HepG2 (cell line): ENCODE results near the gene GFY. TPM values are rescaled to one million over a fixed set of nuclear protein-coding genes. Genes with fewer than 3 reads are reported as not detected.
A peak's percentile ranks its signal among the peaks of the same experiment; 100 is the strongest.
"Not testable (repeated sequence)": the region's sequence is repeated elsewhere in the genome, so short reads cannot be mapped to it uniquely, and the experiment has no call there.

Source experiments
- ATAC-seq: fragments of 200-7000 bp; cut with Tn5 transposase; 3 replicates; pipeline ENCODE4 v1.9.1; 2020; ENCODE audit warnings: mild to moderate bottlenecking, moderate library complexity
- BruUV-seq: library from RNA; stranded (reverse); fragments of 400-500 nt; replicated peaks from 2 replicates; lab custom pipeline; 2021; lab: Mats Ljungman, UMichigan
- CTCF ChIA-PET: fragments of 300-600 bp; formaldehyde crosslinking; extraction: SDS; loops from one replicate; lab custom pipeline; 2021; ENCODE audit warnings: low total read pairs, inconsistent platforms, low intra/inter-chr PET ratio; lab: Yijun Ruan, JAX
- POLR2A ChIA-PET: fragments of 350-600 bp; sonication (Branson Sonifier 250); formaldehyde crosslinking; loops from one replicate; lab custom pipeline; 2020; ENCODE audit warnings: antibody characterized with exemption, inconsistent platforms; lab: Yijun Ruan, JAX
- DNase-seq: peaks from one replicate; pipeline ENCODE4 v3.0.0-alpha.2; 2015; ENCODE audit warnings: low spot score
- FAIRE-seq: peaks from 3 replicates; lab custom pipeline; 2011; peaks lifted over from hg19 to GRCh38; lab: Jason Lieb, UNC
- H2AFZ ChIP-seq: one replicate; pipeline ENCODE4 v1.6.1; 2011; ENCODE audit warnings: low read length, inconsistent platforms
- H3K27ac ChIP-seq: fragments of 300-600 bp; 3 replicates; pipeline ENCODE4 v1.8.0; 2011; ENCODE audit warnings: mixed run types, mild to moderate bottlenecking, mixed read lengths, low read length, inconsistent platforms; ENCODE audit not compliant: insufficient read depth; ENCODE audit errors: extremely low read length
- H3K27me3 ChIP-seq, 2 experiments: fragments of 200-600 bp in 1 of 2; 2 replicates in 1 of 2; 3 replicates in 1 of 2; pipeline versions ENCODE4 v1.6.0 to v1.8.0; 2011; ENCODE audit warnings: low read length in 2 of 2, mild to moderate bottlenecking in 2 of 2, moderate library complexity in 2 of 2, inconsistent platforms in 1 of 2; ENCODE audit not compliant: insufficient read depth in 2 of 2, control insufficient read depth in 1 of 2
- H3K36me3 ChIP-seq, 2 experiments: fragments of 200-600 bp in 1 of 2; replicated peaks in 1 of 2; 2 replicates in 1 of 2; 3 replicates in 1 of 2; pipeline versions ENCODE4 v1.5.1 to v1.8.0; 2011; ENCODE audit warnings: low read length in 2 of 2, inconsistent platforms in 1 of 2; ENCODE audit not compliant: insufficient read depth in 2 of 2, control insufficient read depth in 1 of 2
- H3K4me1 ChIP-seq: 2 replicates; pipeline ENCODE4 v1.5.1; 2012; ENCODE audit warnings: low read length, inconsistent platforms; ENCODE audit not compliant: insufficient read depth
- H3K4me2 ChIP-seq: 2 replicates; pipeline ENCODE4 v1.6.0; 2011; ENCODE audit warnings: low read depth, low read length, inconsistent platforms
- H3K4me3 ChIP-seq, 3 experiments: fragments of 200-600 bp in 1 of 3; sonication (generic), shearing (Covaris generic) in 1 of 3; replicated peaks in 1 of 3; 2 replicates each; pipeline ENCODE4 v1.5.1; 2011 to 2016; ENCODE audit warnings: low read length in 3 of 3, inconsistent platforms in 2 of 3, low read depth in 2 of 3, mild to moderate bottlenecking in 2 of 3, control low read depth in 1 of 3, mixed read lengths in 1 of 3; ENCODE audit not compliant: insufficient read depth in 1 of 3
- H3K79me2 ChIP-seq: one replicate; pipeline ENCODE4 v1.6.1; 2011; ENCODE audit warnings: low read length, inconsistent platforms; ENCODE audit not compliant: insufficient read depth
- H3K9ac ChIP-seq: 2 replicates; pipeline ENCODE4 v1.6.0; 2011; ENCODE audit warnings: mild to moderate bottlenecking, low read depth, low read length, inconsistent platforms; ENCODE audit not compliant: insufficient read depth
- H3K9me3 ChIP-seq: 2 replicates; pipeline ENCODE4 v1.5.1; 2012; ENCODE audit warnings: mild to moderate bottlenecking, low read length
- H4K20me1 ChIP-seq: 2 replicates; pipeline ENCODE4 v1.6.0; 2011; ENCODE audit warnings: inconsistent platforms, mild to moderate bottlenecking, low read length, moderate library complexity; ENCODE audit not compliant: insufficient read depth
- BCL6 ChIP-seq: IDR thresholded peaks from 2 replicates; pipeline ENCODE4 v1.6.1; 2016; ENCODE audit warnings: missing genetic modification reagents, missing compliant biosample characterization
- CSRNP1 ChIP-seq: sonication (generic); formaldehyde crosslinking; IDR thresholded peaks from 2 replicates; pipeline ENCODE4 v1.8.1; 2023; ENCODE audit warnings: mild to moderate bottlenecking, missing genetic modification reagents
- MAFG ChIP-seq: sonication (generic); formaldehyde crosslinking; IDR thresholded peaks from 2 replicates; pipeline ENCODE4 v1.5.1; 2020; ENCODE audit warnings: mild to moderate bottlenecking, missing genetic modification reagents
- NAIF1 ChIP-seq: sonication (generic); formaldehyde crosslinking; IDR thresholded peaks from 2 replicates; pipeline ENCODE4 v1.5.0; 2020; ENCODE audit warnings: mild to moderate bottlenecking, missing genetic modification reagents, borderline replicate concordance
- RNF2 ChIP-seq: fragments of 450-650 bp; conservative IDR thresholded peaks from 2 replicates; pipeline ENCODE4 v1.6.1; 2016; ENCODE audit warnings: low read depth
- SOX6 ChIP-seq, 2 experiments: fragments of 450-650 bp in 1 of 2; sonication (generic) in 1 of 2; formaldehyde crosslinking in 1 of 2; IDR thresholded peaks; 2 replicates each; pipeline versions ENCODE4 v1.4.0 to v1.6.1; 2017 to 2020; ENCODE audit warnings: antibody characterized with exemption in 1 of 2, mild to moderate bottlenecking in 1 of 2, missing genetic modification reagents in 1 of 2
- ZNF460 ChIP-seq: sonication (generic); formaldehyde crosslinking; IDR thresholded peaks from 2 replicates; pipeline ENCODE4 v1.5.1; 2020; ENCODE audit warnings: missing genetic modification reagents, mild to moderate bottlenecking, borderline replicate concordance
- ZNF703 ChIP-seq: sonication (generic); formaldehyde crosslinking; IDR thresholded peaks from 2 replicates; pipeline ENCODE4 v1.5.1; 2020; ENCODE audit warnings: missing genetic modification reagents, mild to moderate bottlenecking, moderate library complexity, borderline replicate concordance
- WGBS: methylation state at CpG from one replicate; pipeline ENCODE4 v1.1.6; 2017; ENCODE audit warnings: low lambda C conversion rate; 5-methylcytosine and 5-hydroxymethylcytosine counted together
- in situ Hi-C: cut with HindIII; loops from 2 replicates; pipeline ENCODE4 v1.10.0; 2017; ENCODE audit warnings: low pct_unique_long_range_greater_than_20kb; ENCODE audit not compliant: extremely low pct_ligation_motif_present
- intact Hi-C: fragments of 100-400 bp; cut with micrococcal nuclease; formaldehyde crosslinking; loops from one replicate; pipeline ENCODE4 v1.10.0; 2022; ENCODE audit not compliant: unreplicated experiment
- polyA plus RNA-seq, 8 experiments: library from polyadenylated mRNA; depleted of rRNA in 3 of 8; stranded (reverse) in 7 of 8; unstranded in 1 of 8; fragments of >200 nt; fragmentation: Illumina TruSeq in 4 of 8; extraction: Trizol in 4 of 8; gene quantifications; 2 replicates each; pipeline versions ENCODE4 v1.2.1 to v1.2.3, GENCODE V29; 2011 to 2016; ENCODE audit warnings: low read depth in 4 of 8, missing spikeins in 1 of 8, mixed read lengths in 1 of 8; ENCODE audit not compliant: insufficient read depth in 1 of 8
- total RNA-seq, 5 experiments: library from RNA; depleted of rRNA; stranded (reverse); fragments of >200 nt; fragmentation: Illumina TruSeq; extraction: Trizol; gene quantifications; 2 replicates each; pipeline ENCODE4 v1.2.3, GENCODE V29; 2016; ENCODE audit warnings: low read depth in 1 of 5
- TF ChIP-seq, protein P1 (sequence below): sonication (generic); formaldehyde crosslinking; conservative IDR thresholded peaks from 2 replicates; pipeline ENCODE4 v1.4.0; 2020; ENCODE audit warnings: missing genetic modification reagents
- TF ChIP-seq, protein P2 (sequence below): sonication (generic); formaldehyde crosslinking; IDR thresholded peaks from 2 replicates; pipeline ENCODE4 v1.4.0; 2020; ENCODE audit warnings: mild to moderate bottlenecking, missing genetic modification reagents

GFY gene
- total and polyA plus RNA-seq, 2 of the 13 experiments (the other 11 are each of a cell fraction or from before 2014, with no cell fraction given) = not detected

DNA sequence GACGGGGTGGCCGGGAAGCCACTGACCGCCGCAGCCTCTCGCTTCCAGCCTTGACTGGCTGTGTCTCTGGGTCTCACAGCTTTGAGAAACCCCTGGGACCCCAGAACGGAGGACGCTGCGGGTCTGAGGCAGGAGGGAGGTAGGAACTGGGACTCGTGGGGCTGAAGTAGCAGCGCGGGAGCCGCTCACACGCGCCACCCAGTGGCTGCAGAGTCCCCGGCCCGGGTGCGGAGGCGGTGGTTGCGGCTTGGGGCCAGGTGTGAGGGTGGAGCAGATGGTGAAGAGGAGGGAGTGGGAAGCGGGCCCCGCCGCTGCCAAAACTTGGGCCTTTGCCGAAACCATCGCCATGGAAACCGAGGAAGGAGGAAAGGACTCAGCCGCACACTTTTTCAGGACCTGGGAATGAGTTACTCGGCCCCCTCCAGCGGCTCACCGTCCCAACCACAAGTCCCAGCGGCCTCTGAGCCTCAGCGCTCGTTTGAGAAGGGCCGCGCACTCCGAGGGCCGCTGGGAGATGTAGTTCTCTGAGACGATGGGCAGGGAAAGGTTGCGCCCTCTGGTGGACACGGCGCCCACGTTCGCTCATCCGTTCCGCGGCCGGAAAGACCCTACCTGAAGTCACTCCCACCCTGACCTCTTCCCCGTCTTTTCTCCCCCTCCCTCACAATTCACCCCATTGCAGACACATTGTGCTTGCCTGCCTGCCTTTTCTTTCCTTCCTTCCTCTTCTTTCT is 18.3 kb downstream of the GFY start (continued):
- TF ChIP-seq, protein P1, sequence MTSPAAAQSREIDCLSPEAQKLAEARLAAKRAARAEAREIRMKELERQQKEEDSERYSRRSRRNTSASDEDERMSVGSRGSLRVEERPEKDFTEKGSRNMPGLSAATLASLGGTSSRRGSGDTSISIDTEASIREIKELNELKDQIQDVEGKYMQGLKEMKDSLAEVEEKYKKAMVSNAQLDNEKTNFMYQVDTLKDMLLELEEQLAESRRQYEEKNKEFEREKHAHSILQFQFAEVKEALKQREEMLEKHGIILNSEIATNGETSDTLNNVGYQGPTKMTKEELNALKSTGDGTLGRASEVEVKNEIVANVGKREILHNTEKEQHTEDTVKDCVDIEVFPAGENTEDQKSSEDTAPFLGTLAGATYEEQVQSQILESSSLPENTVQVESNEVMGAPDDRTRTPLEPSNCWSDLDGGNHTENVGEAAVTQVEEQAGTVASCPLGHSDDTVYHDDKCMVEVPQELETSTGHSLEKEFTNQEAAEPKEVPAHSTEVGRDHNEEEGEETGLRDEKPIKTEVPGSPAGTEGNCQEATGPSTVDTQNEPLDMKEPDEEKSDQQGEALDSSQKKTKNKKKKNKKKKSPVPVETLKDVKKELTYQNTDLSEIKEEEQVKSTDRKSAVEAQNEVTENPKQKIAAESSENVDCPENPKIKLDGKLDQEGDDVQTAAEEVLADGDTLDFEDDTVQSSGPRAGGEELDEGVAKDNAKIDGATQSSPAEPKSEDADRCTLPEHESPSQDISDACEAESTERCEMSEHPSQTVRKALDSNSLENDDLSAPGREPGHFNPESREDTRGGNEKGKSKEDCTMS (CRISPR knock-in tag) = no peak
- TF ChIP-seq RNF2 = 0 out of 2 replicates have a peak, but pooled peaks have one; percentile 46
- TF ChIP-seq SOX6 (IDR thresholded peaks at IDR 0.05) = no peak
- TF ChIP-seq SOX6 (CRISPR knock-in tag; IDR thresholded peaks at IDR 0.05) = peak; percentile 20; the same call in 1 of the 2 replicates
- TF ChIP-seq NAIF1 (CRISPR knock-in tag) = no peak
- TF ChIP-seq MAFG (CRISPR knock-in tag) = no peak
- TF ChIP-seq BCL6 (CRISPR knock-in tag) = no peak
- TF ChIP-seq ZNF703 (CRISPR knock-in tag) = no peak
- TF ChIP-seq, all 625 proteins: peak for 194

DNA sequence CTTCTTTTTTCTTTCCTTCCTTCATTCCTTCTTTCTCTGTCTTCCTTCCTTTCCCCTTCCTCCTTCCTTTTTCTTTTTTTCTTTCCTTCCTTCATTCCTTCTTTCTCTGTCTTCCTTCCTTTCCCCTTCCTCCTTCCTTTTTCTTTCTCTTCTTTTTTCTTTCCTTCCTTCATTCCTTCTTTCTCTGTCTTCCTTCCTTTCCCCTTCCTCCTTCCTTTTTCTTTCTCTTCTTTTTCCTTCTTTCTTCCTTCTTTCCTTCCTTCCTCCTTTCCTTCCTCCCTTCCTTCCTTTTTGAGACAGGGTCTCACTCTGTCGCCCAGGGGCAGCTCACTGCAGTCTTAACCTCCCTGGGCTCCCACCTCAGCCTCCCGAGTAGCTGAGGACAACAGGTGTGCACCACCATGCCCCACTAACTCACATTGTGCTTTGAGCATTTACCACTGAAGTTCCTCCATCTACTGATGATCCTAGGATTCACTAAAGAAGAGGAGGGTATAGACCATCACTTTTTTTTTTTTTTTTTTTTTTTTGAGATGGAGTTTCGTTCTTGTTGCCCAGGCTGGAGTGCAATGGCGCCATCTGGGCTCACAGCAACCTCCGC is 19.0 kb downstream of the GFY start:
- not testable (repeated sequence) for H3K27ac ChIP-seq

More for the DNA sequence above, 19.0 kb downstream of the GFY start:
- ATAC-seq, H3K9ac ChIP-seq, FAIRE-seq, H3K9me3 ChIP-seq, BruUV-seq, H3K79me2 ChIP-seq, H4K20me1 ChIP-seq, in situ Hi-C loops, intact Hi-C loops, H2AFZ ChIP-seq, DNase-seq: not testable (repeated sequence)
- Histone ChIP-seq H3K4me3 (peak overlapping the region in 1 of 3 experiments; percentile 76; a peak in 1 of 6 replicates), H3K4me2 (peak overlapping the region; percentile 90), H3K27me3 (peaks cover 7 to 31% of the 10 kb centered on the region in 2 experiments; a peak in 4 of 5 replicates), H3K4me1 (peaks cover 27% of the 10 kb centered on the region), H3K36me3 (peaks cover 2 to 21% of the 10 kb centered on the region in 2 experiments; a peak in 3 of 5 replicates)
- whole genome bisulfite sequencing = 84% methylated on average over 5 of the region's 5 CpGs
- CTCF ChIA-PET = interaction anchor here (1.4 to 2.3 kb wide), 3 partner anchors 32 to 178 kb away, joined by 3 to 45 read pairs (median 5); no protein-coding TSS in a partner anchor
- POLR2A ChIA-PET = interaction anchor here (0.6 to 1.1 kb wide), 2 partner anchors 9 to 141 kb away, joined by 3 to 7 read pairs; partner anchors contain the start of gene ALDH16A1
- TF ChIP-seq CSRNP1 (CRISPR knock-in tag) = 0 out of 2 replicates have a peak, but pooled peaks have one; percentile 14
- TF ChIP-seq ZNF460 (CRISPR knock-in tag) = peak; percentile 69; the same call in 1 of the 2 replicates
- TF ChIP-seq, protein P2, sequence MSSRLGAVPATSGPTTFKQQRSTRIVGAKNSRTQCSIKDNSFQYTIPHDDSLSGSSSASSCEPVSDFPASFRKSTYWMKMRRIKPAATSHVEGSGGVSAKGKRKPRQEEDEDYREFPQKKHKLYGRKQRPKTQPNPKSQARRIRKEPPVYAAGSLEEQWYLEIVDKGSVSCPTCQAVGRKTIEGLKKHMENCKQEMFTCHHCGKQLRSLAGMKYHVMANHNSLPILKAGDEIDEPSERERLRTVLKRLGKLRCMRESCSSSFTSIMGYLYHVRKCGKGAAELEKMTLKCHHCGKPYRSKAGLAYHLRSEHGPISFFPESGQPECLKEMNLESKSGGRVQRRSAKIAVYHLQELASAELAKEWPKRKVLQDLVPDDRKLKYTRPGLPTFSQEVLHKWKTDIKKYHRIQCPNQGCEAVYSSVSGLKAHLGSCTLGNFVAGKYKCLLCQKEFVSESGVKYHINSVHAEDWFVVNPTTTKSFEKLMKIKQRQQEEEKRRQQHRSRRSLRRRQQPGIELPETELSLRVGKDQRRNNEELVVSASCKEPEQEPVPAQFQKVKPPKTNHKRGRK = peak; percentile 93
